Measurements from ENCODE around the gene SUMO1. TPM values are rescaled to one million over a fixed set of nuclear protein-coding genes. Genes with fewer than 3 reads are reported as not detected.

The SUMO1 gene
- total and polyA plus RNA-seq, 5 experiments from 2014 or later = 53.0 to 166 (median 136) TPM

GRCh38 chr2:202165208-202165607 is 73.2 kb downstream of the SUMO1 start:
- POLR2A ChIA-PET = no interaction called here
- no peaks in the 10 kb centered on the region for H3K36me3 Mint-ChIP-seq
- H3K27me3 Mint-ChIP-seq = peaks cover 0 to 13% (median 5%) of the 10 kb centered on the region in 5 donors
- no peak for DNase-seq
- H3K9me3 Mint-ChIP-seq = no peaks in the 10 kb centered on the region
- H3K27ac Mint-ChIP-seq = no peak overlapping the region
- H3K4me1 Mint-ChIP-seq = peaks cover 0 to 2% (median 0%) of the 10 kb centered on the region in 4 donors
- H3K4me3 Mint-ChIP-seq = no peak overlapping the region
- no peak for ATAC-seq

GRCh38 chr2:202164411-202164810 is 74.0 kb downstream of the SUMO1 start:
- H3K36me3 Mint-ChIP-seq = no peaks in the 10 kb centered on the region
- peaks cover 0 to 6% (median 2%) of the 10 kb centered on the region in 5 donors for H3K27me3 Mint-ChIP-seq
- H3K4me1 Mint-ChIP-seq = no peaks in the 10 kb centered on the region
- POLR2A ChIA-PET = no interaction called here
- ATAC-seq = no peak
- H3K4me3 Mint-ChIP-seq = no peak overlapping the region
- DNase-seq = no peak
- no peaks in the 10 kb centered on the region for H3K9me3 Mint-ChIP-seq
- no peak overlapping the region for H3K27ac Mint-ChIP-seq

GRCh38 chr2:202161151-202161835 is 77.1 kb downstream of the SUMO1 start:
- POLR2A ChIA-PET = no interaction called here
- Mint-ChIP-seq H3K4me3 (no peak overlapping the region), H3K9me3 (no peaks in the 10 kb centered on the region), H3K4me1 (no peaks in the 10 kb centered on the region), H3K36me3 (no peaks in the 10 kb centered on the region), H3K27me3 (peaks cover 0 to 10% (median 4%) of the 10 kb centered on the region in 5 donors), H3K27ac (no peak overlapping the region)
- no peak for ATAC-seq
- no peak for DNase-seq

GRCh38 chr2:202158796-202159195 is 79.6 kb downstream of the SUMO1 start:
- no peak for DNase-seq
- no peaks in the 10 kb centered on the region for H3K36me3 Mint-ChIP-seq
- no peaks in the 10 kb centered on the region for H3K4me1 Mint-ChIP-seq
- POLR2A ChIA-PET = no interaction called here
- H3K27me3 Mint-ChIP-seq = peaks cover 4 to 14% (median 7%) of the 10 kb centered on the region in 5 donors
- no peak for ATAC-seq
- H3K27ac Mint-ChIP-seq = no peak overlapping the region
- no peak overlapping the region for H3K4me3 Mint-ChIP-seq
- H3K9me3 Mint-ChIP-seq = no peaks in the 10 kb centered on the region

- Mint-ChIP-seq H3K4me3 (no peak overlapping the region), H3K27me3 (peaks cover 5 to 14% (median 14%) of the 10 kb centered on the region in 5 donors), H3K4me1 (no peaks in the 10 kb centered on the region), H3K9me3 (no peaks in the 10 kb centered on the region), H3K36me3 (no peaks in the 10 kb centered on the region), H3K27ac (no peak overlapping the region)
- POLR2A ChIA-PET = no interaction called here
- DNase-seq = no peak
- no peak for ATAC-seq
These were observed 81.0 kb downstream of the SUMO1 start for GRCh38 chr2:202157211-202157990.

Other genes with a start within 250 kb of the SUMO1 start
- gene FZD7, start 204.7 kb downstream of the SUMO1 start, total RNA-seq = 1 to 10 TPM in 1 of 2 experiments, under 1 TPM in 1; 0.94 to 1.2 TPM
- gene FZD7, start 204.7 kb downstream of the SUMO1 start, polyA plus RNA-seq = under 1 TPM in 1 of 3 donors, not detected in 2; 0.07 TPM
- gene KIAA2012, start 165.3 kb downstream of the SUMO1 start, total RNA-seq = not detected
- gene KIAA2012, start 165.3 kb downstream of the SUMO1 start, polyA plus RNA-seq = not detected
- gene NOP58, start 27.2 kb upstream of the SUMO1 start, total RNA-seq = 100 to 1,000 TPM; 130 to 132 TPM
- 100 to 1,000 TPM in 1 of 3 donors, 10 to 100 TPM in 2; 89.1 to 106 (median 96.5) TPM for gene NOP58, start 27.2 kb upstream of the SUMO1 start, polyA plus RNA-seq
- gene BMPR2, start 137.7 kb upstream of the SUMO1 start, total RNA-seq = 10 to 100 TPM; 31.2 to 35.4 TPM
- gene BMPR2, start 137.7 kb upstream of the SUMO1 start, polyA plus RNA-seq = 1 to 10 TPM; 3.0 to 4.6 (median 3.9) TPM